Activated naive CD4-positive, alpha-beta T cell treated with anti-CD3 and anti-CD28 coated beads, Interleukin-2, amount 50 U/mL, for 24 hours (primary cell): ENCODE results near the gene HNRNPU.

Experiments used
- H3K27ac Mint-ChIP-seq: one replicate; pipeline ENCODE4 v1.8.0; 2021; ENCODE audit warnings: mild to moderate bottlenecking, mixed read lengths
- H3K27me3 Mint-ChIP-seq: one replicate; pipeline ENCODE4 v1.8.0; 2021; ENCODE audit warnings: mixed read lengths
- H3K36me3 Mint-ChIP-seq: one replicate; pipeline ENCODE4 v1.8.0; 2021; ENCODE audit warnings: mixed read lengths
- H3K4me1 Mint-ChIP-seq: one replicate; pipeline ENCODE4 v1.8.0; 2021; ENCODE audit warnings: mixed read lengths
- H3K4me3 Mint-ChIP-seq: one replicate; pipeline ENCODE4 v1.8.0; 2021; ENCODE audit warnings: mild to moderate bottlenecking, mixed read lengths
- H3K9me3 Mint-ChIP-seq: one replicate; pipeline ENCODE4 v1.8.0; 2021; ENCODE audit warnings: mixed read lengths

Gene HNRNPU

GRCh38 chr1:244864253-244865027, at the start of gene HNRNPU:
TSS of gene HNRNPU (minus strand) at chr1:244864543. CDS start at chr1:244864307, 236 bp downstream.
- Mint-ChIP-seq H3K4me3 (peak within 1 kb of the TSS; percentile 92), H3K4me1 (peaks cover 42% of the 10 kb centered on the region), H3K36me3 (peaks cover 23% of the 10 kb centered on the region), H3K27me3 (no peaks in the 10 kb centered on the region), H3K9me3 (no peaks in the 10 kb centered on the region), H3K27ac (peak within 1 kb of the TSS; percentile 98)

GRCh38 chr1:244913806-244914205, 49.5 kb upstream of the HNRNPU start:
- Mint-ChIP-seq H3K27me3 (no peaks in the 10 kb centered on the region), H3K4me3 (no peak overlapping the region), H3K9me3 (no peaks in the 10 kb centered on the region), H3K4me1 (peaks cover 4% of the 10 kb centered on the region), H3K27ac (no peak overlapping the region), H3K36me3 (no peaks in the 10 kb centered on the region)

- no peak overlapping the region for H3K27ac Mint-ChIP-seq
- no peaks in the 10 kb centered on the region for H3K9me3 Mint-ChIP-seq
- H3K27me3 Mint-ChIP-seq, result no peaks in the 10 kb centered on the region
- no peak overlapping the region for H3K4me3 Mint-ChIP-seq
- H3K36me3 Mint-ChIP-seq, result no peaks in the 10 kb centered on the region
- no peaks in the 10 kb centered on the region for H3K4me1 Mint-ChIP-seq
Observed at GRCh38 chr1:244904119-244904518, 39.8 kb upstream of the HNRNPU start.

- H3K36me3 Mint-ChIP-seq, result no peaks in the 10 kb centered on the region
- no peak overlapping the region for H3K4me3 Mint-ChIP-seq
- H3K27me3 Mint-ChIP-seq, result no peaks in the 10 kb centered on the region
- H3K4me1 Mint-ChIP-seq, result no peaks in the 10 kb centered on the region
- no peaks in the 10 kb centered on the region for H3K9me3 Mint-ChIP-seq
- H3K27ac Mint-ChIP-seq, result no peak overlapping the region
Observed at GRCh38 chr1:244901400-244902015, 37.2 kb upstream of the HNRNPU start.

- Mint-ChIP-seq H3K27me3 (no peaks in the 10 kb centered on the region), H3K4me3 (no peak overlapping the region), H3K27ac (no peak overlapping the region), H3K9me3 (no peaks in the 10 kb centered on the region), H3K36me3 (no peaks in the 10 kb centered on the region), H3K4me1 (no peaks in the 10 kb centered on the region)
Observed at GRCh38 chr1:244897476-244898254, 33.3 kb upstream of the HNRNPU start.

- no peaks in the 10 kb centered on the region for H3K27me3 Mint-ChIP-seq
- no peaks in the 10 kb centered on the region for H3K36me3 Mint-ChIP-seq
- no peak overlapping the region for H3K27ac Mint-ChIP-seq
- H3K9me3 Mint-ChIP-seq, result no peaks in the 10 kb centered on the region
- H3K4me1 Mint-ChIP-seq, result no peaks in the 10 kb centered on the region
- no peak overlapping the region for H3K4me3 Mint-ChIP-seq
Observed at GRCh38 chr1:244896550-244896949, 32.2 kb upstream of the HNRNPU start.

- H3K9me3 Mint-ChIP-seq, result no peaks in the 10 kb centered on the region
- H3K4me3 Mint-ChIP-seq, result no peak overlapping the region
- H3K4me1 Mint-ChIP-seq, result no peaks in the 10 kb centered on the region
- no peaks in the 10 kb centered on the region for H3K27me3 Mint-ChIP-seq
- no peaks in the 10 kb centered on the region for H3K36me3 Mint-ChIP-seq
- H3K27ac Mint-ChIP-seq, result no peak overlapping the region
Observed at GRCh38 chr1:244893836-244894235, 29.5 kb upstream of the HNRNPU start.

- no peaks in the 10 kb centered on the region for H3K9me3 Mint-ChIP-seq
Observed at GRCh38 chr1:244887281-244887680, 22.9 kb upstream of the HNRNPU start.

GRCh38 chr1:244881552-244882280, 17.4 kb upstream of the HNRNPU start:
- Mint-ChIP-seq H3K4me1 (no peaks in the 10 kb centered on the region), H3K36me3 (no peaks in the 10 kb centered on the region), H3K4me3 (no peak overlapping the region), H3K27ac (no peak overlapping the region), H3K27me3 (no peaks in the 10 kb centered on the region), H3K9me3 (no peaks in the 10 kb centered on the region)

More at GRCh38 chr1:244887281-244887680, 22.9 kb upstream of the HNRNPU start:
- Mint-ChIP-seq H3K27ac (no peak overlapping the region), H3K4me3 (no peak overlapping the region), H3K4me1 (no peaks in the 10 kb centered on the region), H3K36me3 (no peaks in the 10 kb centered on the region), H3K27me3 (no peaks in the 10 kb centered on the region)

- no peak overlapping the region for H3K27ac Mint-ChIP-seq
- no peaks in the 10 kb centered on the region for H3K27me3 Mint-ChIP-seq
- no peaks in the 10 kb centered on the region for H3K9me3 Mint-ChIP-seq
- H3K4me3 Mint-ChIP-seq, result no peak overlapping the region
- H3K36me3 Mint-ChIP-seq, result no peaks in the 10 kb centered on the region
- no peaks in the 10 kb centered on the region for H3K4me1 Mint-ChIP-seq
Observed at GRCh38 chr1:244878681-244879080, 14.3 kb upstream of the HNRNPU start.

GRCh38 chr1:244876228-244876910, 12.0 kb upstream of the HNRNPU start:
- H3K4me1 Mint-ChIP-seq, result no peaks in the 10 kb centered on the region
- no peaks in the 10 kb centered on the region for H3K27me3 Mint-ChIP-seq
- no peak overlapping the region for H3K27ac Mint-ChIP-seq
- H3K36me3 Mint-ChIP-seq, result no peaks in the 10 kb centered on the region
- H3K9me3 Mint-ChIP-seq, result no peaks in the 10 kb centered on the region
- H3K4me3 Mint-ChIP-seq, result no peak overlapping the region

GRCh38 chr1:244874974-244875579, 10.7 kb upstream of the HNRNPU start:
- no peaks in the 10 kb centered on the region for H3K9me3 Mint-ChIP-seq
- H3K4me1 Mint-ChIP-seq, result no peaks in the 10 kb centered on the region
- no peak overlapping the region for H3K27ac Mint-ChIP-seq
- H3K36me3 Mint-ChIP-seq, result no peaks in the 10 kb centered on the region
- no peaks in the 10 kb centered on the region for H3K27me3 Mint-ChIP-seq
- no peak overlapping the region for H3K4me3 Mint-ChIP-seq

- Mint-ChIP-seq H3K9me3 (no peaks in the 10 kb centered on the region), H3K27me3 (no peaks in the 10 kb centered on the region), H3K27ac (peak overlapping the region; percentile 23), H3K4me3 (no peak overlapping the region), H3K36me3 (no peaks in the 10 kb centered on the region), H3K4me1 (peaks cover 22% of the 10 kb centered on the region)
Observed at GRCh38 chr1:244869950-244870349, 5.6 kb upstream of the HNRNPU start.

GRCh38 chr1:244869364-244869827, 5.1 kb upstream of the HNRNPU start:
- no peaks in the 10 kb centered on the region for H3K9me3 Mint-ChIP-seq
- H3K4me1 Mint-ChIP-seq, result peaks cover 23% of the 10 kb centered on the region
- H3K4me3 Mint-ChIP-seq, result no peak overlapping the region

More at GRCh38 chr1:244869364-244869827, 5.1 kb upstream of the HNRNPU start:
- Mint-ChIP-seq H3K36me3 (no peaks in the 10 kb centered on the region), H3K27me3 (no peaks in the 10 kb centered on the region), H3K27ac (peak overlapping the region; percentile 23)
